ENCODE measurements around the gene CEACAM5.

Gene CEACAM5

DNA sequence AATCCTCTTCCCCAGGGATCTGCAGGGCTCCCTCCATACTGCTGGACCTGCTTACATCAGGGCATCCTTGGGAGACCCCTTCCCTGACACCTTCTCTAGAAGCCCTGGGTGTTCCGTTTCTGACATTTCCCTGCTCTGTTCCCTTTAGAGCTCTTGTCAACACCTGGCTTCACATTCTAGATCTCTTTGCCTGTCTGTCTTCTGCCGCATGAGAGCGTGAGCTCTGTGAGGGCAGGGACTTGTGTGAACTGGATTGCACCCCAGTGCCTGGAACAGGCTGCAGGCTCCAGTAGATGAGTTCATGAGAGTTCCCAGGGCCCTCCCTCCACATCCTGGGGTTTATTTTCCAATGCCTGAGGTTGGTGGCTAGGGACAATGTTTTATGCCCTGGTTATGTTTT is 21.0 kb upstream of the CEACAM5 start:
- Histone ChIP-seq H3K36me3 (replicated peaks) (no peaks in the 10 kb centered on the region), H3K4me3 (ENCODE audit: low read depth, low read length) (no peak overlapping the region), H3K27me3 (replicated peaks) (no peaks in the 10 kb centered on the region), H3K27ac (no peak overlapping the region)
- TF ChIP-seq, protein P1, sequence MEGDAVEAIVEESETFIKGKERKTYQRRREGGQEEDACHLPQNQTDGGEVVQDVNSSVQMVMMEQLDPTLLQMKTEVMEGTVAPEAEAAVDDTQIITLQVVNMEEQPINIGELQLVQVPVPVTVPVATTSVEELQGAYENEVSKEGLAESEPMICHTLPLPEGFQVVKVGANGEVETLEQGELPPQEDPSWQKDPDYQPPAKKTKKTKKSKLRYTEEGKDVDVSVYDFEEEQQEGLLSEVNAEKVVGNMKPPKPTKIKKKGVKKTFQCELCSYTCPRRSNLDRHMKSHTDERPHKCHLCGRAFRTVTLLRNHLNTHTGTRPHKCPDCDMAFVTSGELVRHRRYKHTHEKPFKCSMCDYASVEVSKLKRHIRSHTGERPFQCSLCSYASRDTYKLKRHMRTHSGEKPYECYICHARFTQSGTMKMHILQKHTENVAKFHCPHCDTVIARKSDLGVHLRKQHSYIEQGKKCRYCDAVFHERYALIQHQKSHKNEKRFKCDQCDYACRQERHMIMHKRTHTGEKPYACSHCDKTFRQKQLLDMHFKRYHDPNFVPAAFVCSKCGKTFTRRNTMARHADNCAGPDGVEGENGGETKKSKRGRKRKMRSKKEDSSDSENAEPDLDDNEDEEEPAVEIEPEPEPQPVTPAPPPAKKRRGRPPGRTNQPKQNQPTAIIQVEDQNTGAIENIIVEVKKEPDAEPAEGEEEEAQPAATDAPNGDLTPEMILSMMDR (IDR thresholded peaks at IDR 0.05; ENCODE audit: low read depth, low read length, missing control alignments), result no peak
- no peak for DNase-seq
- in situ Hi-C loops (cut with HindIII; ENCODE audit: low pct_ligation_motif_present, low sequenced_read_pairs), result no loop called here

DNA sequence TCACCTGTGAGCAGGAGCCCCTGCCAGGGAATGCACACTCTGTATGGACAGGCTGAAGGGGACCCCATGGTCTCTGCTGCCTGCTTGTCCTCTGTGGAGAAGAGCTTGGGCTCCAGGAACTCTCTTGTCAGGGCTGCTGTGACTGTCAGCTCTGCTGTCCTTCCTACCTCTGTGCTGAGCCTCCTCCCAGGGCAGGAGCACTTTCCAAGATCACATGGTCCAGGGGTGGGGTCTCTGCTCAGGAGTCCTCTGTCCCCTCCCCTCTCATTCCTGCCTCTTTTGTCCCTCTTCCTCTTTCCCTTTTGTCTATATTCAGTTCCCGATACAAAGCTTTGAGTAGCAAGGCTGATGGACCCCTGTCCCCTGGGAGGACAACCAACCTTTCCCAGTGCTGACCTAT is 20.3 kb upstream of the CEACAM5 start, which contains the start of gene CEACAM7:
Gene CEACAM7, minus strand, starts transcription at position 173 of the 400 bp plus-strand sequence. Its CDS starts 105 bp downstream, at position 68.
- Histone ChIP-seq H3K36me3 (replicated peaks) (no peaks in the 10 kb centered on the region), H3K27me3 (replicated peaks) (no peaks in the 10 kb centered on the region), H3K27ac (no peak within 1 kb of the TSS), H3K4me3 (ENCODE audit: low read depth, low read length) (no peak within 1 kb of the TSS)
- in situ Hi-C loops (cut with HindIII; ENCODE audit: low pct_ligation_motif_present, low sequenced_read_pairs), result no loop called here
- no peak for DNase-seq
- TF ChIP-seq, protein P1 (IDR thresholded peaks at IDR 0.05; ENCODE audit: low read depth, low read length, missing control alignments), result no peak

- in situ Hi-C loops (cut with HindIII; ENCODE audit: low pct_ligation_motif_present, low sequenced_read_pairs), result no loop called here
- Histone ChIP-seq H3K27ac (no peak overlapping the region), H3K36me3 (replicated peaks) (no peaks in the 10 kb centered on the region), H3K27me3 (replicated peaks) (no peaks in the 10 kb centered on the region), H3K4me3 (ENCODE audit: low read depth, low read length) (no peak overlapping the region)
- TF ChIP-seq, protein P1 (IDR thresholded peaks at IDR 0.05; ENCODE audit: low read depth, low read length, missing control alignments), result no peak
- no peak for DNase-seq
Measured at GRCh38 chr19:41688687-41689086, 19.7 kb upstream of the CEACAM5 start.

GRCh38 chr19:41689993-41690800 is 18.2 kb upstream of the CEACAM5 start:
- in situ Hi-C loops (cut with HindIII; ENCODE audit: low pct_ligation_motif_present, low sequenced_read_pairs), result no loop called here
- DNase-seq, result no peak
- no peak overlapping the region for H3K4me3 ChIP-seq (ENCODE audit: low read depth, low read length)
- no peak overlapping the region for H3K27ac ChIP-seq
- H3K27me3 ChIP-seq (replicated peaks), result no peaks in the 10 kb centered on the region
- TF ChIP-seq, protein P1 (IDR thresholded peaks at IDR 0.05; ENCODE audit: low read depth, low read length, missing control alignments), result no peak
- no peaks in the 10 kb centered on the region for H3K36me3 ChIP-seq (replicated peaks)

GRCh38 chr19:41690801-41691065 is 17.7 kb upstream of the CEACAM5 start:
- H3K27me3 ChIP-seq (replicated peaks), result no peaks in the 10 kb centered on the region
- TF ChIP-seq, protein P1 (IDR thresholded peaks at IDR 0.05; ENCODE audit: low read depth, low read length, missing control alignments), result no peak
- DNase-seq, result no peak
- in situ Hi-C loops (cut with HindIII; ENCODE audit: low pct_ligation_motif_present, low sequenced_read_pairs), result no loop called here
- H3K4me3 ChIP-seq (ENCODE audit: low read depth, low read length), result no peak overlapping the region
- H3K27ac ChIP-seq, result no peak overlapping the region
- H3K36me3 ChIP-seq (replicated peaks), result no peaks in the 10 kb centered on the region

Measured in brain microvascular endothelial cell (primary cell).